HEK293 (cell line): ENCODE data around the gene ZBTB18.

ENCODE experiments used
- CTCF ChIA-PET: fragments of 350-600 bp; formaldehyde crosslinking; extraction: SDS; loops from one replicate; lab custom pipeline; 2021; ENCODE audit warnings: antibody characterized with exemption; lab: Yijun Ruan, JAX
- POLR2A ChIA-PET: fragments of 300-600 bp; formaldehyde crosslinking; extraction: SDS; loops from one replicate; lab custom pipeline; 2020; ENCODE audit warnings: antibody characterized with exemption, inconsistent platforms; lab: Yijun Ruan, JAX
- H3K27ac ChIP-seq: fragments of 200-500 bp; sonication (Bioruptor generic); 2 replicates; pipeline ENCODE4 v1.5.1; 2014; ENCODE audit warnings: low read depth, low read length, control low read depth, inconsistent platforms; ENCODE audit errors: extremely low read depth
- H3K36me3 ChIP-seq, 2 experiments: fragments of 200-500 bp in 1 of 2; sonication (Bioruptor generic) in 1 of 2; 1 replicate in 1 of 2; 2 replicates in 1 of 2; pipeline ENCODE4 v1.5.1; 2014 to 2017; ENCODE audit warnings: inconsistent platforms in 2 of 2, low read length in 2 of 2; ENCODE audit not compliant: control insufficient read depth in 2 of 2, insufficient read depth in 1 of 2
- H3K4me1 ChIP-seq: fragments of 200-500 bp; sonication (Bioruptor generic); 2 replicates; pipeline ENCODE4 v1.5.1; 2014; ENCODE audit warnings: mild to moderate bottlenecking, low read length, inconsistent platforms; ENCODE audit not compliant: control insufficient read depth, insufficient read depth
- H3K4me3 ChIP-seq: 2 replicates; pipeline ENCODE4 v1.5.1; 2011; ENCODE audit warnings: low read depth, mild to moderate bottlenecking, control low read depth, low read length, moderate library complexity
- H3K9me3 ChIP-seq: fragments of 200-500 bp; sonication (Bioruptor generic); 2 replicates; pipeline ENCODE4 v1.5.1; 2014; ENCODE audit warnings: low read depth, low read length, inconsistent platforms; ENCODE audit not compliant: control insufficient read depth, insufficient read depth
- BCL11A ChIP-seq: fragments of 450-650 bp; formaldehyde crosslinking; IDR thresholded peaks from 2 replicates; pipeline ENCODE4 v1.5.1; 2016; ENCODE audit warnings: low read depth, missing biosample characterization, missing genetic modification characterization
- BCL11B ChIP-seq: fragments of 450-650 bp; formaldehyde crosslinking; IDR thresholded peaks from 2 replicates; pipeline ENCODE4 v1.5.1; 2016; ENCODE audit warnings: low read depth, missing biosample characterization, missing genetic modification characterization
- GLIS1 ChIP-seq: fragments of 450-650 bp; formaldehyde crosslinking; IDR thresholded peaks from 2 replicates; pipeline ENCODE4 v1.5.1; 2016; ENCODE audit warnings: missing biosample characterization, missing genetic modification characterization
- HOXC10 ChIP-seq: sonication (generic); formaldehyde crosslinking; IDR thresholded peaks from 2 replicates; pipeline ENCODE4 v1.8.1; 2023; ENCODE audit warnings: mild to moderate bottlenecking, missing genetic modification reagents
- KLF7 ChIP-seq: fragments of 450-650 bp; formaldehyde crosslinking; IDR thresholded peaks from 2 replicates; pipeline ENCODE4 v1.5.1; 2016; ENCODE audit warnings: missing biosample characterization, missing genetic modification characterization, borderline replicate concordance
- MZF1 ChIP-seq: fragments of 450-650 bp; formaldehyde crosslinking; IDR thresholded peaks from 2 replicates; pipeline ENCODE4 v1.5.1; 2017; ENCODE audit warnings: missing biosample characterization, missing genetic modification characterization, borderline replicate concordance
- OVOL3 ChIP-seq: fragments of 450-650 bp; formaldehyde crosslinking; IDR thresholded peaks from 2 replicates; pipeline ENCODE4 v1.5.1; 2016; ENCODE audit warnings: missing biosample characterization, missing genetic modification characterization
- YY1 ChIP-seq: fragments of 450-650 bp; formaldehyde crosslinking; IDR thresholded peaks from 2 replicates; pipeline ENCODE4 v1.5.1; 2018; ENCODE audit warnings: missing biosample characterization, missing genetic modification characterization
- YY2 ChIP-seq: fragments of 450-650 bp; formaldehyde crosslinking; IDR thresholded peaks from 2 replicates; pipeline ENCODE4 v1.5.1; 2016; ENCODE audit warnings: missing biosample characterization, missing genetic modification characterization
- ZFP3 ChIP-seq: fragments of 450-650 bp; formaldehyde crosslinking; IDR thresholded peaks from 2 replicates; pipeline ENCODE4 v1.5.1; 2016; ENCODE audit warnings: low read depth, missing biosample characterization, missing genetic modification characterization
- ZNF121 ChIP-seq: fragments of 450-650 bp; formaldehyde crosslinking; IDR thresholded peaks from 2 replicates; pipeline ENCODE4 v1.5.1; 2016; ENCODE audit warnings: missing biosample characterization, missing genetic modification characterization
- ZNF132 ChIP-seq: fragments of 450-650 bp; formaldehyde crosslinking; IDR thresholded peaks from 2 replicates; pipeline ENCODE4 v1.5.1; 2017; ENCODE audit warnings: missing biosample characterization, missing genetic modification characterization, borderline replicate concordance
- ZNF155 ChIP-seq: fragments of 450-650 bp; formaldehyde crosslinking; IDR thresholded peaks from 2 replicates; pipeline ENCODE4 v1.5.1; 2016; ENCODE audit warnings: missing biosample characterization, missing genetic modification characterization
- ZNF239 ChIP-seq: fragments of 450-650 bp; formaldehyde crosslinking; IDR thresholded peaks from 2 replicates; pipeline ENCODE4 v1.5.1; 2016; ENCODE audit warnings: missing biosample characterization, missing genetic modification characterization
- ZNF292 ChIP-seq: fragments of 450-650 bp; formaldehyde crosslinking; IDR thresholded peaks from 2 replicates; pipeline ENCODE4 v1.5.1; 2016; ENCODE audit warnings: low read depth, missing biosample characterization, missing genetic modification characterization, borderline replicate concordance
- ZNF404 ChIP-seq: fragments of 450-650 bp; formaldehyde crosslinking; IDR thresholded peaks from 2 replicates; pipeline ENCODE4 v1.5.1; 2017; ENCODE audit warnings: missing biosample characterization, missing genetic modification characterization
- ZNF621 ChIP-seq: fragments of 450-650 bp; formaldehyde crosslinking; IDR thresholded peaks from 2 replicates; pipeline ENCODE4 v1.5.1; 2017; ENCODE audit warnings: missing biosample characterization, missing genetic modification characterization
- ZNF623 ChIP-seq: fragments of 450-650 bp; formaldehyde crosslinking; IDR thresholded peaks from 2 replicates; pipeline ENCODE4 v1.5.1; 2016; ENCODE audit warnings: missing biosample characterization, missing genetic modification characterization
- ZNF747 ChIP-seq: fragments of 450-650 bp; formaldehyde crosslinking; IDR thresholded peaks from 2 replicates; pipeline ENCODE4 v1.5.1; 2016; ENCODE audit warnings: missing biosample characterization, missing genetic modification characterization
- ZNF768 ChIP-seq: fragments of 450-650 bp; formaldehyde crosslinking; IDR thresholded peaks from 2 replicates; pipeline ENCODE4 v1.5.1; 2018; ENCODE audit warnings: missing biosample characterization, mild to moderate bottlenecking, missing genetic modification characterization
- ZNF785 ChIP-seq: fragments of 450-650 bp; formaldehyde crosslinking; IDR thresholded peaks from 2 replicates; pipeline ENCODE4 v1.5.1; 2016; ENCODE audit warnings: missing biosample characterization, missing genetic modification characterization
- TF ChIP-seq, protein P1 (sequence below): fragments of 450-650 bp; formaldehyde crosslinking; IDR thresholded peaks from 2 replicates; pipeline ENCODE4 v1.5.1; 2016; ENCODE audit warnings: missing biosample characterization, missing genetic modification characterization
- TF ChIP-seq, protein P2 (sequence below): fragments of 450-650 bp; formaldehyde crosslinking; IDR thresholded peaks from 2 replicates; pipeline ENCODE4 v1.5.1; 2016; ENCODE audit warnings: missing biosample characterization, missing genetic modification characterization
- TF ChIP-seq, protein P3 (sequence below): fragments of 450-650 bp; formaldehyde crosslinking; IDR thresholded peaks from 2 replicates; pipeline ENCODE4 v1.5.1; 2017; ENCODE audit warnings: missing biosample characterization, missing genetic modification characterization
- TF ChIP-seq, protein P4 (sequence below): fragments of 450-650 bp; formaldehyde crosslinking; IDR thresholded peaks from 2 replicates; pipeline ENCODE4 v1.5.1; 2016; ENCODE audit warnings: missing biosample characterization, missing genetic modification characterization
- TF ChIP-seq, protein P5 (sequence below): fragments of 450-650 bp; formaldehyde crosslinking; IDR thresholded peaks from 2 replicates; pipeline ENCODE4 v1.5.1; 2016; ENCODE audit warnings: missing biosample characterization, missing genetic modification characterization

ZBTB18 gene

DNA sequence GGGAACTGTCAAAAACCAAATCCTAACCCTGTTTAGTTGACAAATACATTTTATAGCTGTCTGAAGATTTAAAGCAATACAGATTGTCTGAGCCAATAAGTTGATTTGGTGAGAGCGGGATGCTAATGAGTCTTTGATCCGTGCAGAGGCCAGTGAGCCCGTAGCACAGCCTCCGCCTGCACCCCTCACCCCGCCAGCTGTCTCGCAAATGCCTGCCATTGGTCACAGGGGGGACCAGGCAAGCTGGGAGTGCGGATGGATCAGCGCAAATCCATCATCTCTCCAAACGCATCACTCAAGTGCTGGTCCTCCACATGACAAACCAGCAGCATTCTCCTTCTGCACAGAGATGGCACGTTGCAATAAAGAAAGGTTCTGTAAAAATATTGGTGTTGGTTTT, 51.0 kb downstream of the ZBTB18 start:
- TF ChIP-seq YY1 (tag by site-specific recombination) (no peak), ZNF747 (tag by site-specific recombination) (no peak), GLIS1 (tag by site-specific recombination) (no peak), ZNF768 (tag by site-specific recombination) (no peak), MZF1 (tag by site-specific recombination) (no peak), ZNF785 (tag by site-specific recombination) (no peak), BCL11B (tag by site-specific recombination) (no peak), ZNF292 (tag by site-specific recombination) (no peak), ZNF155 (no peak), ZNF404 (no peak), ZNF239 (tag by site-specific recombination) (no peak), ZNF121 (no peak)
- TF ChIP-seq, protein P1, sequence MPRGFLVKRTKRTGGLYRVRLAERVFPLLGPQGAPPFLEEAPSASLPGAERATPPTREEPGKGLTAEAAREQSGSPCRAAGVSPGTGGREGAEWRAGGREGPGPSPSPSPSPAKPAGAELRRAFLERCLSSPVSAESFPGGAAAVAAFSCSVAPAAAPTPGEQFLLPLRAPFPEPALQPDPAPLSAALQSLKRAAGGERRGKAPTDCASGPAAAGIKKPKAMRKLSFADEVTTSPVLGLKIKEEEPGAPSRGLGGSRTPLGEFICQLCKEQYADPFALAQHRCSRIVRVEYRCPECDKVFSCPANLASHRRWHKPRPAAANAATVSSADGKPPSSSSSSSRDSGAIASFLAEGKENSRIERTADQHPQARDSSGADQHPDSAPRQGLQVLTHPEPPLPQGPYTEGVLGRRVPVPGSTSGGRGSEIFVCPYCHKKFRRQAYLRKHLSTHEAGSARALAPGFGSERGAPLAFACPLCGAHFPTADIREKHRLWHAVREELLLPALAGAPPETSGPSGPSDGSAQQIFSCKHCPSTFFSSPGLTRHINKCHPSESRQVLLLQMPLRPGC (tag by site-specific recombination), result no peak
- TF ChIP-seq, protein P2, sequence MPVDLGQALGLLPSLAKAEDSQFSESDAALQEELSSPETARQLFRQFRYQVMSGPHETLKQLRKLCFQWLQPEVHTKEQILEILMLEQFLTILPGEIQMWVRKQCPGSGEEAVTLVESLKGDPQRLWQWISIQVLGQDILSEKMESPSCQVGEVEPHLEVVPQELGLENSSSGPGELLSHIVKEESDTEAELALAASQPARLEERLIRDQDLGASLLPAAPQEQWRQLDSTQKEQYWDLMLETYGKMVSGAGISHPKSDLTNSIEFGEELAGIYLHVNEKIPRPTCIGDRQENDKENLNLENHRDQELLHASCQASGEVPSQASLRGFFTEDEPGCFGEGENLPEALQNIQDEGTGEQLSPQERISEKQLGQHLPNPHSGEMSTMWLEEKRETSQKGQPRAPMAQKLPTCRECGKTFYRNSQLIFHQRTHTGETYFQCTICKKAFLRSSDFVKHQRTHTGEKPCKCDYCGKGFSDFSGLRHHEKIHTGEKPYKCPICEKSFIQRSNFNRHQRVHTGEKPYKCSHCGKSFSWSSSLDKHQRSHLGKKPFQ (tag by site-specific recombination), result no peak
- TF ChIP-seq, protein P3, sequence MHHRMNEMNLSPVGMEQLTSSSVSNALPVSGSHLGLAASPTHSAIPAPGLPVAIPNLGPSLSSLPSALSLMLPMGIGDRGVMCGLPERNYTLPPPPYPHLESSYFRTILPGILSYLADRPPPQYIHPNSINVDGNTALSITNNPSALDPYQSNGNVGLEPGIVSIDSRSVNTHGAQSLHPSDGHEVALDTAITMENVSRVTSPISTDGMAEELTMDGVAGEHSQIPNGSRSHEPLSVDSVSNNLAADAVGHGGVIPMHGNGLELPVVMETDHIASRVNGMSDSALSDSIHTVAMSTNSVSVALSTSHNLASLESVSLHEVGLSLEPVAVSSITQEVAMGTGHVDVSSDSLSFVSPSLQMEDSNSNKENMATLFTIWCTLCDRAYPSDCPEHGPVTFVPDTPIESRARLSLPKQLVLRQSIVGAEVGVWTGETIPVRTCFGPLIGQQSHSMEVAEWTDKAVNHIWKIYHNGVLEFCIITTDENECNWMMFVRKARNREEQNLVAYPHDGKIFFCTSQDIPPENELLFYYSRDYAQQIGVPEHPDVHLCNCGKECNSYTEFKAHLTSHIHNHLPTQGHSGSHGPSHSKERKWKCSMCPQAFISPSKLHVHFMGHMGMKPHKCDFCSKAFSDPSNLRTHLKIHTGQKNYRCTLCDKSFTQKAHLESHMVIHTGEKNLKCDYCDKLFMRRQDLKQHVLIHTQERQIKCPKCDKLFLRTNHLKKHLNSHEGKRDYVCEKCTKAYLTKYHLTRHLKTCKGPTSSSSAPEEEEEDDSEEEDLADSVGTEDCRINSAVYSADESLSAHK (tag by site-specific recombination), result no peak
- TF ChIP-seq, protein P4, sequence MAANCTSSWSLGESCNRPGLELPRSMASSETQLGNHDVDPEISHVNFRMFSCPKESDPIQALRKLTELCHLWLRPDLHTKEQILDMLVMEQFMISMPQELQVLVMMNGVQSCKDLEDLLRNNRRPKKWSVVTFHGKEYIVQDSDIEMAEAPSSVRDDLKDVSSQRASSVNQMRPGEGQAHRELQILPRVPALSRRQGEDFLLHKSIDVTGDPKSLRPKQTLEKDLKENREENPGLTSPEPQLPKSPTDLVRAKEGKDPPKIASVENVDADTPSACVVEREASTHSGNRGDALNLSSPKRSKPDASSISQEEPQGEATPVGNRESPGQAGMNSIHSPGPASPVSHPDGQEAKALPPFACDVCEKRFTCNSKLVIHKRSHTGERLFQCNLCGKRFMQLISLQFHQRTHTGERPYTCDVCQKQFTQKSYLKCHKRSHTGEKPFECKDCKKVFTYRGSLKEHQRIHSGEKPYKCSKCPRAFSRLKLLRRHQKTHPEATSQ, result no peak
- H3K27ac ChIP-seq, result no peak overlapping the region
- no peak overlapping the region for H3K4me3 ChIP-seq
- CTCF ChIA-PET, result no interaction called here
- H3K36me3 ChIP-seq, result no peaks in the 10 kb centered on the region
- H3K4me1 ChIP-seq, result no peaks in the 10 kb centered on the region
- POLR2A ChIA-PET, result interaction anchor here (0.7 kb wide), 1 partner anchor 57 kb away, joined by 7 read pairs; no protein-coding TSS in a partner anchor
- H3K9me3 ChIP-seq, result no peaks in the 10 kb centered on the region

DNA sequence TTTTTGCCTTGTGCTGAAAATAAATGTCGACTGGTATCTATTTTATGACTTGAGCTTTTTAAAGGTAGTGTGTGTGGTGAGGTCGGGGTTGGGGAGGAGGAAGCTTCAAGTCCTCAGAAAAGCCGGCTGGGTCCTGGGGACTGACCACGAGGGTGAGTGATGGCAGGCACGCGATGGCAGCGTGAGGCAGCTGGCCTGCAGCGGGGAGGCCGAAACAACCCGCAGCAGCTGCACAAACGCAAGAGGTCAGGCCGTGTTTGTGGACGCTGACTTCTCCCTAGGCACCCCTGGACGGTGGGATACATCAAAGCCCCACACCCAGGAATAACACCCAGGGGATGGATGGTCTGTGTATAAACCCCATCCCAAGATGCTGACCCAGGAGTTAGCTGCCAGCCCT, 51.4 kb downstream of the ZBTB18 start:
- Histone ChIP-seq H3K36me3 (no peaks in the 10 kb centered on the region), H3K27ac (no peak overlapping the region), H3K4me3 (no peak overlapping the region), H3K4me1 (peaks cover 4% of the 10 kb centered on the region), H3K9me3 (no peaks in the 10 kb centered on the region)
- ChIA-PET CTCF (interaction anchor here (0.6 kb wide), 1 partner anchor 45 kb away, joined by 3 read pairs; no protein-coding TSS in a partner anchor), POLR2A (no interaction called here)
- TF ChIP-seq ZNF239 (tag by site-specific recombination), result no peak
- TF ChIP-seq HOXC10 (CRISPR knock-in tag), result no peak
- TF ChIP-seq BCL11A (tag by site-specific recombination), result no peak
- no peak for TF ChIP-seq YY2 (tag by site-specific recombination)
- no peak for TF ChIP-seq ZFP3 (tag by site-specific recombination)
- no peak for TF ChIP-seq ZNF768 (tag by site-specific recombination)
- no peak for TF ChIP-seq ZNF132 (tag by site-specific recombination)
- TF ChIP-seq, protein P5, sequence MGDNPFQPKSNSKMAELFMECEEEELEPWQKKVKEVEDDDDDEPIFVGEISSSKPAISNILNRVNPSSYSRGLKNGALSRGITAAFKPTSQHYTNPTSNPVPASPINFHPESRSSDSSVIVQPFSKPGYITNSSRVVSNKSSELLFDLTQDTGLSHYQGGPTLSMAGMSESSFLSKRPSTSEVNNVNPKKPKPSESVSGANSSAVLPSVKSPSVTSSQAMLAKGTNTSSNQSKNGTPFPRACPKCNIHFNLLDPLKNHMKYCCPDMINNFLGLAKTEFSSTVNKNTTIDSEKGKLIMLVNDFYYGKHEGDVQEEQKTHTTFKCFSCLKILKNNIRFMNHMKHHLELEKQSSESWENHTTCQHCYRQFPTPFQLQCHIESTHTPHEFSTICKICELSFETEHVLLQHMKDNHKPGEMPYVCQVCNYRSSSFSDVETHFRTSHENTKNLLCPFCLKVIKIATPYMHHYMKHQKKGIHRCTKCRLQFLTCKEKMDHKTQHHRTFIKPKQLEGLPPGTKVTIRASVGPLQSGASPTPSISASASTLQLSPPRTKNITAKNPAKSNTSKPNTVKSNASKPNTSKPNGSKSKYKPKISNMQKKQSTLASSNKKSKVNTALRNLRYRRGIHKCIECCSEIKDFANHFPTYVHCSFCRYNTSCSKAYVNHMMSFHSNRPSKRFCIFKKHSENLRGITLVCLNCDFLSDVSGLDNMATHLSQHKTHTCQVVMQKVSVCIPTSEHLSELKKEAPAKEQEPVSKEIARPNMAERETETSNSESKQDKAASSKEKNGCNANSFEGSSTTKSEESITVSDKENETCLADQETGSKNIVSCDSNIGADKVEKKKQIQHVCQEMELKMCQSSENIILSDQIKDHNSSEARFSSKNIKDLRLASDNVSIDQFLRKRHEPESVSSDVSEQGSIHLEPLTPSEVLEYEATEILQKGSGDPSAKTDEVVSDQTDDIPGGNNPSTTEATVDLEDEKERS (tag by site-specific recombination), result no peak
- TF ChIP-seq ZNF621 (tag by site-specific recombination), result no peak
- no peak for TF ChIP-seq KLF7 (tag by site-specific recombination)
- no peak for TF ChIP-seq ZNF623 (tag by site-specific recombination)
- no peak for TF ChIP-seq OVOL3 (tag by site-specific recombination)
